ENCODE data around the gene YY2. TPM values are rescaled to one million over a fixed set of nuclear protein-coding genes. Genes with fewer than 3 reads are reported as not detected.

YY2 gene
- total RNA-seq, 1 donor from 2014 or later: 1.6 TPM

GRCh38 chrX:21847342-21847741, 8.4 kb upstream of the YY2 start:
- peaks cover 3% of the 10 kb centered on the region for H3K36me3 Mint-ChIP-seq (ENCODE audit: low read depth, unreplicated experiment)
- peaks cover 4% of the 10 kb centered on the region for H3K4me1 Mint-ChIP-seq (ENCODE audit: unreplicated experiment)
- H3K27ac Mint-ChIP-seq (ENCODE audit: unreplicated experiment): no peak overlapping the region
- no peaks in the 10 kb centered on the region for H3K27me3 Mint-ChIP-seq (ENCODE audit: unreplicated experiment)
- TF ChIP-seq, protein P1, sequence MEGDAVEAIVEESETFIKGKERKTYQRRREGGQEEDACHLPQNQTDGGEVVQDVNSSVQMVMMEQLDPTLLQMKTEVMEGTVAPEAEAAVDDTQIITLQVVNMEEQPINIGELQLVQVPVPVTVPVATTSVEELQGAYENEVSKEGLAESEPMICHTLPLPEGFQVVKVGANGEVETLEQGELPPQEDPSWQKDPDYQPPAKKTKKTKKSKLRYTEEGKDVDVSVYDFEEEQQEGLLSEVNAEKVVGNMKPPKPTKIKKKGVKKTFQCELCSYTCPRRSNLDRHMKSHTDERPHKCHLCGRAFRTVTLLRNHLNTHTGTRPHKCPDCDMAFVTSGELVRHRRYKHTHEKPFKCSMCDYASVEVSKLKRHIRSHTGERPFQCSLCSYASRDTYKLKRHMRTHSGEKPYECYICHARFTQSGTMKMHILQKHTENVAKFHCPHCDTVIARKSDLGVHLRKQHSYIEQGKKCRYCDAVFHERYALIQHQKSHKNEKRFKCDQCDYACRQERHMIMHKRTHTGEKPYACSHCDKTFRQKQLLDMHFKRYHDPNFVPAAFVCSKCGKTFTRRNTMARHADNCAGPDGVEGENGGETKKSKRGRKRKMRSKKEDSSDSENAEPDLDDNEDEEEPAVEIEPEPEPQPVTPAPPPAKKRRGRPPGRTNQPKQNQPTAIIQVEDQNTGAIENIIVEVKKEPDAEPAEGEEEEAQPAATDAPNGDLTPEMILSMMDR (IDR thresholded peaks at IDR 0.05; ENCODE audit: unreplicated experiment): no peak
- H3K4me3 Mint-ChIP-seq (ENCODE audit: unreplicated experiment): no peak overlapping the region
- no peak for DNase-seq (ENCODE audit: low spot score)
- H3K9me3 Mint-ChIP-seq (ENCODE audit: unreplicated experiment): no peaks in the 10 kb centered on the region

DNA sequence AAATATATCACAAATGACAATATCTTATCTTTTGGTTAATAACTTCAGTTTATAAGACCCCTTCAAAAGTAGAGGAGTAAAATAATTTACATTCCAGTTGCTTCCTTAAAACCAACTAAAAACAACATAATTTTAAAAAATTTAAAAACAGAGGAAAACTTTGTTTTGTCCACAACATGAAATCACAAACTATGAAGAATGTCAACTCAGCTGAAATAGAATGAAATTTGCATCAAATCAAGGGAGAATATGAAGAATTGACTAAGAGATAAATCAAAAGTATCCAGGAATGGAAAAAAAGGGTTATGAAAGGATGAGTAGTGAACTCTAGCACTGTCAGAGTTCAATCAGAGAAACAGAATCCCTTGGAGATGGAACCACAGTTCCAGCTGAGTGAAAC, 2.2 kb upstream of the YY2 start:
- no peak for DNase-seq (ENCODE audit: low spot score)
- H3K4me1 Mint-ChIP-seq (ENCODE audit: unreplicated experiment): no peaks in the 10 kb centered on the region
- TF ChIP-seq, protein P1 (IDR thresholded peaks at IDR 0.05; ENCODE audit: unreplicated experiment): no peak

GRCh38 chrX:21856504-21856903, 717 bp downstream of the YY2 start:
- Mint-ChIP-seq H3K36me3 (ENCODE audit: low read depth, unreplicated experiment) (peaks cover 10% of the 10 kb centered on the region), H3K27ac (ENCODE audit: unreplicated experiment) (no peak overlapping the region), H3K27me3 (ENCODE audit: unreplicated experiment) (peaks cover 2% of the 10 kb centered on the region), H3K9me3 (ENCODE audit: unreplicated experiment) (no peaks in the 10 kb centered on the region), H3K4me1 (ENCODE audit: unreplicated experiment) (no peaks in the 10 kb centered on the region), H3K4me3 (ENCODE audit: unreplicated experiment) (no peak overlapping the region)
- DNase-seq (ENCODE audit: low spot score): no peak
- TF ChIP-seq, protein P1 (IDR thresholded peaks at IDR 0.05; ENCODE audit: unreplicated experiment): no peak

More for the DNA sequence above, 2.2 kb upstream of the YY2 start:
- Mint-ChIP-seq H3K36me3 (ENCODE audit: low read depth, unreplicated experiment) (peaks cover 10% of the 10 kb centered on the region), H3K4me3 (ENCODE audit: unreplicated experiment) (no peak overlapping the region), H3K27ac (ENCODE audit: unreplicated experiment) (no peak overlapping the region), H3K9me3 (ENCODE audit: unreplicated experiment) (no peaks in the 10 kb centered on the region), H3K27me3 (ENCODE audit: unreplicated experiment) (peaks cover 2% of the 10 kb centered on the region)

DNA sequence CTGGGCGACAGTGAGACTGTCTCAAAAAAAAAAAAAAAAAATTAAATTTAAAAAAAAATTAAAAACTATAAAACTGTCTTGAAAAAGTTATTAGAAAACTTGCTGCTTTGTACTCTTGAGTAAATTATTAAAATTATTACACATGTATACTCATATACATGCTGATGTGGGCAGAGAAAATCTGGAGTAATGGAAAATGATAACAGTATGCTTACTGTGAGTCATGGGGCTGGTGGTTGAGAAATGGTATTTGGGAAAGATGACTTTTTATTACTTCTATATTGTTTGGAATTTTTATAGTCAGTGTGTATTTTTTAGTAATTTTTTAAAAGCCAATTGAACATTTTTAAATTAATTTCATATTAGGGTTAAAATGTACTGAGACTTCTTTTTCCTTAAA, 7.5 kb downstream of the YY2 start:
- Mint-ChIP-seq H3K36me3 (ENCODE audit: low read depth, unreplicated experiment) (no peaks in the 10 kb centered on the region), H3K4me3 (ENCODE audit: unreplicated experiment) (no peak overlapping the region), H3K27ac (ENCODE audit: unreplicated experiment) (no peak overlapping the region), H3K9me3 (ENCODE audit: unreplicated experiment) (no peaks in the 10 kb centered on the region), H3K4me1 (ENCODE audit: unreplicated experiment) (no peaks in the 10 kb centered on the region), H3K27me3 (ENCODE audit: unreplicated experiment) (no peaks in the 10 kb centered on the region)
- no peak for DNase-seq (ENCODE audit: low spot score)
- TF ChIP-seq, protein P1 (IDR thresholded peaks at IDR 0.05; ENCODE audit: unreplicated experiment): no peak

GRCh38 chrX:21865436-21865835, 9.6 kb downstream of the YY2 start:
- Mint-ChIP-seq H3K36me3 (ENCODE audit: low read depth, unreplicated experiment) (no peaks in the 10 kb centered on the region), H3K4me3 (ENCODE audit: unreplicated experiment) (no peak overlapping the region), H3K27me3 (ENCODE audit: unreplicated experiment) (no peaks in the 10 kb centered on the region), H3K27ac (ENCODE audit: unreplicated experiment) (no peak overlapping the region), H3K9me3 (ENCODE audit: unreplicated experiment) (no peaks in the 10 kb centered on the region), H3K4me1 (ENCODE audit: unreplicated experiment) (no peaks in the 10 kb centered on the region)
- no peak for DNase-seq (ENCODE audit: low spot score)
- TF ChIP-seq, protein P1 (IDR thresholded peaks at IDR 0.05; ENCODE audit: unreplicated experiment): no peak

Data from endothelial cell (in vitro differentiated cells).